Stimulated activated CD4-positive, alpha-beta T cell treated with anti-CD3 and anti-CD28 coated beads, Interleukin-1b, Interleukin-23, amount 100 ng/mL, for 1 hour (primary cell): Measurements from ENCODE around the gene EHBP1L1.

ENCODE experiments used
- DNase-seq, 2 donors: peaks; one replicate each; pipeline ENCODE4 v3.0.0-alpha.2; 2020; ENCODE audit warnings: low read depth in 2 of 2

Gene EHBP1L1

GRCh38 chr11:65615229-65615949, 39.5 kb downstream of the EHBP1L1 start, which contains the start of gene PCNX3:
Gene PCNX3 (plus strand): TSS chr11:65615776. CDS start chr11:65616312, 536 bp downstream.
- peak; percentile 98 to 100 for DNase-seq

- no peak for DNase-seq
These were observed 40.2 kb downstream of the EHBP1L1 start for GRCh38 chr11:65615950-65616574.

- no peak for DNase-seq
These were observed 40.7 kb downstream of the EHBP1L1 start for GRCh38 chr11:65616575-65617001.

- DNase-seq = no peak
These were observed 41.4 kb downstream of the EHBP1L1 start for GRCh38 chr11:65617136-65617850.

GRCh38 chr11:65617990-65618751, 42.3 kb downstream of the EHBP1L1 start:
- no peak for DNase-seq

- no peak for DNase-seq
These were observed 42.9 kb downstream of the EHBP1L1 start for GRCh38 chr11:65618763-65619162.

GRCh38 chr11:65619281-65619928, 43.6 kb downstream of the EHBP1L1 start:
- DNase-seq = no peak

GRCh38 chr11:65620666-65621065, 44.8 kb downstream of the EHBP1L1 start:
- no peak for DNase-seq

GRCh38 chr11:65621460-65621859, 45.6 kb downstream of the EHBP1L1 start:
- DNase-seq = no peak

- DNase-seq = no peak
These were observed 46.2 kb downstream of the EHBP1L1 start for GRCh38 chr11:65622011-65622410.

- DNase-seq = no peak
These were observed 47.3 kb downstream of the EHBP1L1 start for GRCh38 chr11:65623177-65623576.

- no peak for DNase-seq
These were observed 48.2 kb downstream of the EHBP1L1 start for GRCh38 chr11:65623852-65624616.

GRCh38 chr11:65624931-65625627, 49.2 kb downstream of the EHBP1L1 start:
- DNase-seq = no peak

- no peak for DNase-seq
These were observed 49.9 kb downstream of the EHBP1L1 start for GRCh38 chr11:65625628-65626342.

GRCh38 chr11:65627202-65627601, 51.3 kb downstream of the EHBP1L1 start:
- no peak for DNase-seq

GRCh38 chr11:65629579-65629978, 53.7 kb downstream of the EHBP1L1 start:
- DNase-seq = no peak

- no peak for DNase-seq
These were observed 54.4 kb downstream of the EHBP1L1 start for GRCh38 chr11:65630215-65630614.

GRCh38 chr11:65633390-65634108, 57.7 kb downstream of the EHBP1L1 start:
- DNase-seq = no peak

GRCh38 chr11:65634109-65634436, 58.2 kb downstream of the EHBP1L1 start:
- DNase-seq = no peak
